IPS-20b (cell line): ENCODE data around the gene ZNF593.

Source experiments
- H3K27ac ChIP-seq: one replicate; pipeline ENCODE4 v1.5.1; 2013; ENCODE audit warnings: low read length
- H3K27me3 ChIP-seq: 2 replicates; pipeline ENCODE4 v1.6.1; 2013; ENCODE audit warnings: mild to moderate bottlenecking, low read length, inconsistent platforms; ENCODE audit not compliant: insufficient read depth
- H3K36me3 ChIP-seq: 2 replicates; pipeline ENCODE4 v1.6.1; 2013; ENCODE audit warnings: low read depth, mild to moderate bottlenecking, inconsistent platforms, low read length, moderate library complexity; ENCODE audit not compliant: insufficient read depth
- H3K4me1 ChIP-seq: 2 replicates; pipeline ENCODE4 v1.6.1; 2013; ENCODE audit warnings: mild to moderate bottlenecking, control low read depth, inconsistent platforms, low read length, moderate library complexity; ENCODE audit not compliant: insufficient read depth
- H3K4me3 ChIP-seq: 2 replicates; pipeline ENCODE4 v1.5.1; 2013; ENCODE audit warnings: mild to moderate bottlenecking, low read length, inconsistent platforms
- H3K9ac ChIP-seq: 2 replicates; pipeline ENCODE4 v1.6.1; 2013; ENCODE audit warnings: low read depth, mild to moderate bottlenecking, inconsistent platforms, low read length, moderate library complexity
- H3K9me3 ChIP-seq: 2 replicates; pipeline ENCODE4 v1.6.1; 2013; ENCODE audit warnings: mild to moderate bottlenecking, low read depth, low read length, inconsistent platforms; ENCODE audit not compliant: insufficient read depth

The ZNF593 gene

GRCh38 chr1:26195805-26196204 lies 26.1 kb downstream of the ZNF593 start:
- H3K4me3 ChIP-seq: no peak overlapping the region
- no peaks in the 10 kb centered on the region for H3K9me3 ChIP-seq
- H3K27me3 ChIP-seq: no peaks in the 10 kb centered on the region
- H3K36me3 ChIP-seq: no peaks in the 10 kb centered on the region
- no peak overlapping the region for H3K27ac ChIP-seq
- peaks cover 2% of the 10 kb centered on the region; the same call in 1 of the 2 replicates for H3K4me1 ChIP-seq
- H3K9ac ChIP-seq: no peak overlapping the region

DNA sequence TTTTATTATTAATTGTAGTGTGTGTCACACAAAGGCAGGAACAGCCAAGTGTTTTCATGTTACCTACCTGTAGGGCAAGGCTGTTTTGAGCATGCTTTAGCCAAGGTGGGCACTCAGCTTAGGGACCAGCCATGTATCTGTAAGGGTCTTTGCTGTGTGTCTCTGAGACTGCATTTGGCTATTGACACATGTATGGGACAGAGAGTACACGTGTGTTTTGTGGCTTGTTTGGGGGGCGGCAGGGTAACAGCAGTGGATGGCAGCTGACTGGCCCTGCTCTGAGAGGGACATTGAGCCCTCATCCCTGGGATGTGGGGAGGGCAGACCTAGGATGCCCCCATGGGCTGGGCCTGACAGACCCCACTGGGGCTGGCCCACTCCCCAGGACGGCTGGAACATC lies 27.6 kb downstream of the ZNF593 start:
- no peak overlapping the region for H3K9ac ChIP-seq
- no peaks in the 10 kb centered on the region for H3K36me3 ChIP-seq
- no peaks in the 10 kb centered on the region for H3K9me3 ChIP-seq
- H3K27me3 ChIP-seq: no peaks in the 10 kb centered on the region; the same call in 1 of the 2 replicates
- no peak overlapping the region for H3K4me3 ChIP-seq
- no peaks in the 10 kb centered on the region for H3K4me1 ChIP-seq
- H3K27ac ChIP-seq: no peak overlapping the region

- H3K4me3 ChIP-seq: no peak overlapping the region
- H3K36me3 ChIP-seq: no peaks in the 10 kb centered on the region
- H3K27me3 ChIP-seq: no peaks in the 10 kb centered on the region; the same call in 1 of the 2 replicates
- no peaks in the 10 kb centered on the region for H3K4me1 ChIP-seq
- no peaks in the 10 kb centered on the region for H3K9me3 ChIP-seq
- H3K9ac ChIP-seq: no peak overlapping the region
- no peak overlapping the region for H3K27ac ChIP-seq
Observed at GRCh38 chr1:26197813-26198212, 28.1 kb downstream of the ZNF593 start.

GRCh38 chr1:26200413-26200812 lies 30.7 kb downstream of the ZNF593 start:
- Histone ChIP-seq H3K9me3 (no peaks in the 10 kb centered on the region), H3K4me1 (no peaks in the 10 kb centered on the region), H3K27ac (no peak overlapping the region), H3K27me3 (no peaks in the 10 kb centered on the region; the same call in 1 of the 2 replicates), H3K9ac (no peak overlapping the region), H3K36me3 (no peaks in the 10 kb centered on the region), H3K4me3 (peak overlapping the region; percentile 48; the same call in 1 of the 2 replicates)

DNA sequence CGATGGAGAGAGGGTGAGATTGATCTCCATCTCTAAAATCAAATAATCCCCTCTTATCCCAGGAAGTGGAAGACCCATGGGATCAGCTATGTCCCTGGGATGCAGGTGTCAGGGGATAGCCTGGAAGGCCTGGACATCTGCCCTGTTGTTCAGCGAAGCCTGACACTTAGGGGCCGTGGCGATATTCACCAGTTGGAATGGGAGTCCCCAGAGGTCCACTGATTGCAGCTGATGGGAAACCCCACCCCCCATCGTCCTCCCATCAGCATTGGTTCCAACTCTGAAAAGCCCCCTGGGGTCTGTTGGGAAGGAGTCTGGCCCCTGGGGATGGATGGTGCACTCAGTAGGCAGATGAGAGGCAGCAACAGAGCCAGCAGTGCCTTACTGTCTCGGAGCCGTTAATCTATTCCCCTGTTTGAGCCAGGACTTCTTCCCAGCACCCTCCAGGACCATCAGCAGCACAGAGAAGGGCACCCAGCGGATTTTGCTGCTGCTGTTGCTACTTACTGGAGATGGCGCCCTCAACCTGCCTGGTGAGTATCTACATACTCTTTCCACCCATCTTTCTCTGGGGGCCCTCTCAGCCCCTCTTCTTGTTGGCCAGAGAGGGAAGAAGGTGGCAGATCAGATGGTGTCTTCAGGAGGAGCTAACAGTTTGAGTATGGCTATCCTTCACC lies 34.1 kb downstream of the ZNF593 start:
- Histone ChIP-seq H3K4me3 (no peak overlapping the region), H3K9ac (no peak overlapping the region), H3K36me3 (no peaks in the 10 kb centered on the region), H3K4me1 (no peaks in the 10 kb centered on the region), H3K9me3 (no peaks in the 10 kb centered on the region), H3K27ac (no peak overlapping the region), H3K27me3 (no peaks in the 10 kb centered on the region; the same call in 1 of the 2 replicates)

DNA sequence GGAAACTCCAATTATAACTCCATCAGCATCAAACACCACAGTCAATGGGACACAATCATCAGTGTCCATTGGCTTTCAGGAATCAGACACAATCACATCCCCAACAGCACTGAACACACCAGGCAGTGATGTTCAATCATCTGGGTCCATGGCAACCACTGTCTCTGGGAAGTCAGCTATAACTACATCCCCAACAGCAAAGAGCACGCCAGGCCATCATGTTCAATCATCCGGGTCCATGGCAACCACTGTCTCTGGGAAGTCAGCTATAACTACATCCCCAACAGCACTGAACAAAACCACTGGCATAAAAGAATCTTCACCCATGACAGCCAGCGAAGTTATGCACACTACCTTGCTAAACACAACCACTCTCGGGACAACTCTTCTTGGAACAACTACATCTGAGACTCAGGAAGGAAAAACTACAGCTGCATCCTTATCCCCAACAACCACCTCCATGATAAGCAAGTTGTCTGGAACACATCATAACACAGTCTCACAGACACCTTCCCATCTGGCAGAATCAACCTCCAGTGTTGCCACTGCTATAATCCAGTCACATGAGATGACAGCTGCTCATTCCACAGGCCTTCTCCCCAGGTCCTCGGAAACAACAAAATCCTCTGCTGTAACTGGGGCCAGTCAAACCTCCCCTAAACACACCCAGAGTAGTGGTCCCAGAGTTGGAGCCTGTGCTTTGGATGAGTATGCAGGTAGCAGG lies 40.6 kb downstream of the ZNF593 start:
- H3K27ac ChIP-seq: no peak overlapping the region
- no peaks in the 10 kb centered on the region for H3K4me1 ChIP-seq
- H3K9me3 ChIP-seq: no peaks in the 10 kb centered on the region

DNA sequence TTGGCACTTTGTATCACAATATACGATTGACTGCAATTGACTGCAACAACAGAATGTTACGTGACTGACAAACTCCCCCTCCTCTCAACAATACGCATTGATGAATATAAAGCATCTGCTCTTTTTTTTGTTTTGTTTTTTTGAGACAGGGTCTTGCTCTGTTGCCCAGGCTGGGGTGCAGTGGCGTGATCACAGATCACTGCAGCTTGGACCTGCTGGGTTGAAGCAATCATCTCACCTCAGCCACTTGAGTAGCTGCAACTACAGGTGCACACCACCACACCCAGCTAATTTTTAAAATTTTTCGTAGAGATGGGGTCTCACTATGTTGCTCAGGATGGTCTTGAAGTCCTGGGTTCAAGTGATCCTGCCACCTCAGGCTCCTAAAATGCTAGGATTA lies 43.0 kb downstream of the ZNF593 start:
- Histone ChIP-seq H3K4me1 (no peaks in the 10 kb centered on the region), H3K9ac (no peak overlapping the region), H3K27me3 (0 out of 2 replicates have a peak, but pooled peaks cover 3% of the 10 kb centered on the region), H3K27ac (no peak overlapping the region), H3K4me3 (no peak overlapping the region), H3K9me3 (no peaks in the 10 kb centered on the region), H3K36me3 (no peaks in the 10 kb centered on the region)

More for the DNA sequence above, 40.6 kb downstream of the ZNF593 start:
- 0 out of 2 replicates have a peak, but pooled peaks cover 3% of the 10 kb centered on the region for H3K27me3 ChIP-seq
- H3K36me3 ChIP-seq: no peaks in the 10 kb centered on the region
- H3K4me3 ChIP-seq: no peak overlapping the region
- H3K9ac ChIP-seq: no peak overlapping the region

DNA sequence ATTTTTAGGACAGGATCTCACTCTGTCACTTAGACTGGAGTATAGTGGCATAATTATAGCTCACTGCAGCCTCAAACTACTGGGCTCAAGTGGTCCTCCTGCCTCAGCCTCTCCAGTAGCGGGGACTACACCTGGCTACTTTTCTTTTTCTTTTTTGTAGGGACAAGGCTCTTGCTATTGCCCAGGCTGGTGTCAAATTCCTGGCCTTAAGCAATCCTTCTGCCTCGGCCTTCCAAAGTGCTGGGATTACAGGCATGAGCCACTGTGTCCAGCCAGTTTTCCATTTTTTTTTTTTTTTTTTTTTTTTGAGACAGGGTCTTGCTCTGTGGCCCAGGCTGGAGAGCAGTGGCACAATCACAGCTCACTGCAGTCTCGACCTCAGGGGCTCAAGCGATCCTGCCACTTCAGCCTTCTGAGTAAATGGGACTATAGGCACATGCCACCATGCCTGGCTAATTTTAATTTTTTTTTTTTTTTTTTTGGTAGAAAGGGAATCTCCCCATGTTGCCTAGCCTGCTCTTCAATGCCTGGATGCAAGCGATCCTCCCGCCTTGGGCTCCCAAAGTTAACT lies 43.7 kb downstream of the ZNF593 start:
- Histone ChIP-seq H3K36me3 (no peaks in the 10 kb centered on the region), H3K27me3 (0 out of 2 replicates have a peak, but pooled peaks cover 3% of the 10 kb centered on the region), H3K27ac (no peak overlapping the region), H3K9me3 (no peaks in the 10 kb centered on the region), H3K4me3 (no peak overlapping the region), H3K4me1 (no peaks in the 10 kb centered on the region), H3K9ac (no peak overlapping the region)

- Histone ChIP-seq H3K36me3 (no peaks in the 10 kb centered on the region), H3K4me3 (no peak overlapping the region), H3K9ac (no peak overlapping the region), H3K9me3 (no peaks in the 10 kb centered on the region), H3K27me3 (0 out of 2 replicates have a peak, but pooled peaks cover 3% of the 10 kb centered on the region), H3K4me1 (no peaks in the 10 kb centered on the region), H3K27ac (no peak overlapping the region)
Observed at GRCh38 chr1:26215246-26215645, 45.5 kb downstream of the ZNF593 start.

GRCh38 chr1:26218906-26219494 lies 49.3 kb downstream of the ZNF593 start:
- Histone ChIP-seq H3K9me3 (no peaks in the 10 kb centered on the region), H3K27me3 (peaks cover 11% of the 10 kb centered on the region; the same call in 1 of the 2 replicates), H3K4me1 (no peaks in the 10 kb centered on the region), H3K9ac (no peak overlapping the region), H3K27ac (no peak overlapping the region), H3K4me3 (no peak overlapping the region), H3K36me3 (no peaks in the 10 kb centered on the region)
